Medulla oblongata (tissue), 1 donor: ENCODE measurements around the gene MYLIP.

Experiments used
- DNase-seq: peaks from one replicate; pipeline ENCODE4 v3.0.0-alpha.2; 2015; ENCODE audit errors: extremely low spot score

The MYLIP gene

DNA sequence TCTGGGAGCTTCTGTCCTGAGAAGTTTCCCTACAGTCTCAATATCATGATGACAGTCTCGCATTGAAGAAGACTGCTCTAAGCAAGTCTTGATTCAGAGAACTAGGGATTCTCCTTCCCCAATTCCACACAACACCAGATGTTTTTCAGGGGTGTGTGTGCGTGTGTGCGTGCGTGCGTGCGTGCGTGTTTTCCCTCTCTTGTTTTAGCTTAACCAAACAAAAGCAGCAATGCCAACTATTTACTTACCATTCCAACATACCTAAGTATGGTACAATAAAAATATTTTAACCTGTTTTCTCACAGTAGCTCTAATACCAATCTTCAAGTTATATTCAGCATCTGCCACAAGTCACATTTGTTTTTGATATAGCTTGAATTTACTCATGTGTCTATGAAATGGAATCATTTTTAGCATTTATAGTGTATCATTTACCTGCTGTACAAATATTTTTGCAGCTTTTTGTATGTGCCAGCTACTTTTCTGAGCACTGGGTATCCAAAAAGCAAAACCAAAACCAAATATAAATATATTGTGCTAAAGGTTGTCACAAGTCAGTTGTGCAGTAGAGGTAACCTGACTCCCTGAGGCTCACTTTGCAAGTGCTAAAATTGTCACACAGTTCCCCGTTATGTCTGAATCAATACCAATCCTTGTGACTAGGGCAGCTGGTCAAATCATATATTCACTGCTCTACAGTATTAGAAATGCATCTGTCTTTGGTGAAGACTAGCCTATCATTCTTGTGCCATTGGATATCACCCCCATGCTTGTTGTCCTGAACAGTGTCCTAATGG, 21.7 kb upstream of the MYLIP start:
- no peak for DNase-seq

DNA sequence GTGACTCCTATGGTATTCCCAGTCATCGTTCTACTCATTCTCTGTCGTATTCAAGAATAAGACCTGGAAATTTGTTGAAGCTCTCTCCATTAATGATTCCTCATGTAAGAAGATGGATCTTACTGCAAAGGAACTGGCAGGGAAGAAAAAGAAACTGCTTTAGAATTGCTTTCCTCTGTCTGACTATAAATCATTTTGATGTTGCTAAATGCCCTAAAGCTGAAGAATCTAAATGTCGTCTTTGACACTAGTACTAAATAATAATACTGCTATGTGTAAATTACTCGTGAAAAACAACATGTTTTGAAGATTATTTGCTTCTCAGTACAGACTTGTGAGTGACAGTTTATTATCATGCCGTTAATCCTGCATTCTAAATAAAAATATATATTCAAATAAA, 20.5 kb upstream of the MYLIP start:
- DNase-seq, result no peak

DNA sequence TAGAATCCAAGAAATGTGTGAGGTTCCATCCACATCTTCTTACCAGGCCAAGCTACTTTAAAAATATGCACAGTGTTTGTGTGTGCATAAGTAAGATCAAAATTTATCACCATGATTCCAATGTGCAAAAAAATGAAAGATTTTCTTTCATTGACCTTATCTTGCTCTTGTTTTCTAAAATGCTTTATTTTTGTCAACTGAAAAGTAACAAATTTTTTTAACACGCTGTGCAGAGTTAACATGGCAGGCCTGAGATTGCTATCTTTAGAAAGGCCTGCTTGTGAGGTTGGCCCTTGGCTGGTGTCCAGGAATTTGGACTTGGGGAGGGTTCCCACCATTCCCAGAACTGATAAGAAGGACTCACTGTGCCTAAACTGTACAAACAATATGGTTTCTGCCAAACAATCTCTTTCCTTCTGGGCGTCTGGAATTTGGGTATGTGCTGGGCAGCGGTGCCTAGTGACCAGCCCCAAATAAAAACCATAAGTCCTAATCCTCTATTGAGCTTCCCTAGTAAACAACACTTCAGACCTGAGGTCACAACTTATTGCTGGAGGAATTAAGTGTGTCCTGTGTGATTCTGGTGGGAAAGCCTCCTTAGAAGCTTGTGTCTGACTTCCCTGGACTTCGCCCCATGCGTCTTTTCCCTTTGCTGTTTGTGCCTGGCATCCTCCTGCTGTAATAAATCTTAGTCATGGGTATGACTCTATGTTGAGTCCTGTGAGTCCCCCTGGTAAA, 19.8 kb upstream of the MYLIP start:
- no peak for DNase-seq

DNA sequence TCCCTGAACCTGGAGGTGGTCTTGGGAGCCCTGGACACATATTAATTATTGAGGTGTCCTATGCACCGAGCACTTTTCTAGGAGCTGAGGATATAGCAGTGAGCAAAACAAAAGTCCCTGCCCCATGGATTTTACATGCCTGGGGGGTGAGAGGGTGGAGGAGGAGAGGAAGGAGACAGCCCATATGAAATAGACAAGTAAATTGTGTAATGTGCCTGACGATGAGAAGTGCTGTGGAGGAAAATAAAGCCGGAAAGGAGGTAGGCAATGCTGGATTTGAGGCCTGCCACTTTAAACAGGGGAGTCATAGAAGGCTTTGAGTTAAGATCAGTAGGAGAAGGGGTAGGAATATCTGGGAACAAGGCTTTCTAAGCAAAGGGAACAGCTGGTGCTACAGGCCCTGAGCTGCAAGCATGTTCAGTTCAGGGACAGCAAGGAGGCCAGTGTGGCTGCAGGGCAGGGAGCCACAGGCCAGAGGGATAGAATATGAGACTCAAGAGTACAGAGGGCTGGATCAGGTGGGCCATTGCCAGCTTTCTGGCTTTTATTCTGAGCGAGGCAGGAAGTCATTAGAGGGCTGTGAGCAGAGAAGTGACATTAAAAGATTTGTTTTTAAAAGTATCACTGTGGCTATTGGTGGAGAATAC, 19.1 kb upstream of the MYLIP start:
- no peak for DNase-seq

DNA sequence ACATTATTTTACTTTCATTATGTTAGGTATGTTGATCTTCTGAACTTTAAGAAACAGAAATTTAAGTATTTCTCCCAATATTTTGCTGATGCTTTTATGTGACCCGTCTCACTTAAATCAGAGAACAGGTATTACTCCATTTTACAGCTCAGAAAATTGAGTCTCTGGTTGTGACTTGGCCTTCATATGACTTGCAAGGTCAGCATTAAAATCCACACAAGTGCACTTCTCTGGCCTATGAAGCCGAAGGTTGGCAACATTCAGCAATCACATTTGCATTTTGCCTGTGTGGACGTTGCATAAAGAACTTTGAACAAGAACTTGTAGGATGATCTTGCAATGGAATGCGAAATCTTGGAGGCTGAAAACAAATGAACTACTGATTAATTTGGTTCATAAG, 10.1 kb upstream of the MYLIP start:
- DNase-seq, result no peak

DNA sequence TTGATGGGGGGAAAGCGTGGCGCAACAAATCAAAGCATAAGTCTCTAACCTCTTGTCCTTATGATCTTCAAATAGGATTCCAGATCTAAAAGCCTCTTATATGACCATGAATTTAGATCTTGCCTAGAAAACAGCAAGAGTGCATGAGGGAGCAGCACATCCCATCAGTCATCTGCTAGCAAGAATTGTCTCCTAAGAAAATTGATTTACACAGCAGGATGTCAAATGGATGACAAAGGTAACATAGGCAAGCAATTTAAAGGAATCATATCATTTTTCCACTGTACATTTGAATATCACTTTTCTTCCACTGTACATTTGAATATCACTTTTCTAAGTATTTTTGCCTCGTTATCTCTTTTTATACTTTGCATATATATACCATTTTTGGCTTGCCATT, 7.5 kb upstream of the MYLIP start:
- DNase-seq, result no peak

DNA sequence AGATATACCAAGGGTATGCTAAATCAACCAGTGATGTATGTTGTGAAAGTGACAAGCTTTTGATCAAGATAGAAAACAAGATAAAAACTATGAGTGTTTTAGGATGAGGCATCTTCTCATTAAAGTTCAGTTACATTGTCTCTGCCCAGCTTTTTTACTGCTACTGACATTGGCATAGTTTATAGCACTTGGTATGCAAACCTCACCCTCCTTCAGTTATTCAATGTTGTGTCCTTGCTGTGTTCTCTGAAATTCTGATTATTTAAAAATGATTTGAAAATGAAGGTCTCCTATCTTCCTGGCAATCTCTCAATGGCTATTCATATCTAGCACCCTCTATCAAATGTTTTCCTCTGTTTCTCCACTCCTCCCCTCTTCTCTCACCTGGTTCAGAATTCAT, 6.7 kb upstream of the MYLIP start:
- no peak for DNase-seq

DNA sequence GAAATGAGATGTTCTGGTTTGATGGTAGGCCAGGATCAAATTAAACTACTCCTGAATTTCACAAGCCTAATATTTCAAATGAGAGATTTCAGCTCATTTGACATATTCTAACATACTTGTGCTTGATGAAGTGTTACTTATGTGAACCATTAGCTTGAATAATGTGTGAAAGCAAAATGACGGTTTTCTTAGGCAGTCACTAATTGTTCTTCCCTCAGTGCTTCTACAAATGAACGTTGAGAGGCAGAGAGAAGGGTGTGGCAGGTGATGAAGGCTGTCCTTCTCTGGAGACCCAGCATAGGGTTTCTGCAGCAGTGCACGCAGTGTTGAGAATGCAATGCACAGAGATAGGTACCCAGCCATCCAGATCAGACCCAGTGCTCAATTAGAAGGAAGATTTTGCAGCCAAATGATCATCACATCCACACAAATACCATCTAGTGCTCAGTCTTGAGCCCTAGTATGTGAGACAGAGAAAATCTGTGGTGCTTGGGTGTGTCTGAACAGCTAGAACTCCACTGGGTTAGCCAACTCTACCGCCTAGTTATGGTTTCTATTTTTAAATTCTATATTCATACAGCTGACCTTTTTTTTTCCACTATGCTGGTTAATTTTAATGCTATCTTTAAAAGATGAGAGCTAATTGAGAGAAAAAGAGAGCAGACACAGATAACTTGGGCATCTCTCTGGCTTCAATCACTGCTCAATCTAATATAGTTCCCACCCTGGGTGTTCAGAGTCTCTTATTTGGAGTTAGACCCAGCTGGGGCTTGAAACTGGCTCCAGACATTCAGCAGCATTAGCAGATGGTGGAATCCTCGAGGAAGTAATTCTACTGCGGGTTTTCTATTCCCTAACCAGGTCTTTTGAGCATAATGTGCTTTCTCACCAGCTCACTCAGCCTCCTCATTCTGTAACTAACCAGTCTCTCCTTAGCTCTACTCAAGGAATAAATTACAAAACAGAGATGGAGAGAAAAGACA, 4.4 kb upstream of the MYLIP start:
- no peak for DNase-seq

DNA sequence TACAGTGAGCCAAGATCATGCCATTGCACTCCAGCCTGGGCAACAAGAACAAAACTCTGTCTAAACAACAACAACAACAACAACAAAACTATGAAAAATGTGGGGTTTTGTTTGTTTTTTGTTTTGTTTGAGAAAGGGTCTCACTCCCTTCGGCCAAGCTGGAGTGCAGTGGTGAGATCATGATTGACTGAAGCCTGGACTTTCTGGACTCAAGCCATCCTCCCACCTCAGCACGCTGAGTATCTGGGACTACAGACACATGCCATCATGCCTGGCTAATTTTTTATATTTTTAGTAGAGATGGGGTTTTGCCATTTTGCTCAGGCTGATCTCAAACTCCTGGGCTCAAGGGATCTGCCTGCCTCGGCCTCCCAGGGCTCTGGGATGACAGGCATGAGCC, 2.8 kb upstream of the MYLIP start:
- no peak for DNase-seq

DNA sequence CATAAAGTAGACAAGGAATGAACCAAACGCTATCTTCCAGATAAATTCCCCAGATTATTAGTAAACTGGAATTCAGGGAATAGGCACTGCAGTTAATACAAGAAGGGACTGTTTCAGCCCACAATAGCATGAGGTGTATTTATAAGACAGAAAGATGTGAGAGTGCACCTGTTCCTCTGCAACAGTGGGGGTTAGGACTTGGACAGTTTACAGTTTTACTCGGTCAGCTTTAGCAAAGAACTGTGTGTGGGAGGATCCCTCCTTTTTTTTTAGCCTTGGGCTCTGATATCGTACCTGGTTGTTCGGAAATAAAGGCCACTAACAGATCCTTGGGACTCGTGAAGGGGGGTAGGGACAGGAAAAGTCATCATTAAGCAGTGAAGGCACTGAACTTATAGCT, 2.0 kb upstream of the MYLIP start:
- no peak for DNase-seq

DNA sequence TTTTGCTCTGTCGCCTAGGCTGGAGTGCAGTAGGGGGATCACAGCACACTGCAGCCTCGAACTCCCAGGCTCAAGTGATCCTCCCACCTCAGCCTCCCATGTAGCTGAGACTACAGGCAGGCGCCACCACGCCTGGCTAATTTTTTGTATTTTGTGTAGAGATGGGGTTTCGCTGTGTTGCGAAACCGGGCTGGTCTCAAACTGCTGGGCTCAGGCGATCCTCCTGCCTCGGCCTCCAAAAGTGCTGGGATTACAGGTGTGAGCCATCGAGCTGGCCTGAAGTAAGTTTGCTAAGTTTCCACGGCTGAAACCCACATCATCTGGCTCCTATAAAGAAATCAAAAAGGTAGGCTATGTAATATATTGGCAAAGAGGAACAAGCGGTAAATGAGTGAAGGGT, 1.4 kb upstream of the MYLIP start:
- no peak for DNase-seq

DNA sequence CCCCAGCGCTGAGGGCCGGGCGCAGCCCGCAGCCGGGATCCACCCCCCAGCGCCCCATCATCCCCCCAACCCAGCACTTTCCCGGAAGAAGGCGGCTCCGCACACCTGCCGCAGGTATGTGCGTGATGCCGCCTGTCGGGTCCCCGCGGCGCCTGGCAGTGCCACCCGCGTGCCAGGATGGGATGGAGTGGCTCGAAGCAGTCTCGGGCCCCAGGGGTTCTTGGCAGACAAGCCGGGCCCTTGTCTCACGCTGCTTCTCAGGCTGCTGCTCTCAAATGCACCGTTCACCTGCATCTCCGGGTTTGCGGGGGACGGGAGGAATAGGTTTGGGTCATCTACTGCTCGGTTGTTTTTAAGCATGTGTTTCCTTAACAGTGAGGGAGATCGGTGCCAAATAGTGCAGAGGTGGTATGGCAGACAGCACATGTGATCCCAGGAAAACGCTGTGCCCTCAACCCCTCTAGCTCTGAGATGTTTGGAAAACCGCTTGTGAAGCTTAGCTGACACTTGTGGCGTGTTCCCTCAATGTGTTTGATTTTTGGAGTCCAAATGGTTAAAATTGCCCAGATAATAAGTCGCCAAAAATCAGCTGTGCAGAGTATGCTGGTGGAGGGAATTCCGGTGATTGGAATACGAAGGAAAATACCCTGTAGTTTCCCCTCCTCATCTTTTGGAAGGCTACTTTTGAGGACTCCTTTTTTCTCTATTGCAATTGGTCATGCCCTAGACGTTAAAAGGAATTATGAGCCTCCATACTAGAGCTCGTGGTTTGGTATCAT, 926 bp downstream of the MYLIP start:
- DNase-seq, result peak; percentile 62

DNA sequence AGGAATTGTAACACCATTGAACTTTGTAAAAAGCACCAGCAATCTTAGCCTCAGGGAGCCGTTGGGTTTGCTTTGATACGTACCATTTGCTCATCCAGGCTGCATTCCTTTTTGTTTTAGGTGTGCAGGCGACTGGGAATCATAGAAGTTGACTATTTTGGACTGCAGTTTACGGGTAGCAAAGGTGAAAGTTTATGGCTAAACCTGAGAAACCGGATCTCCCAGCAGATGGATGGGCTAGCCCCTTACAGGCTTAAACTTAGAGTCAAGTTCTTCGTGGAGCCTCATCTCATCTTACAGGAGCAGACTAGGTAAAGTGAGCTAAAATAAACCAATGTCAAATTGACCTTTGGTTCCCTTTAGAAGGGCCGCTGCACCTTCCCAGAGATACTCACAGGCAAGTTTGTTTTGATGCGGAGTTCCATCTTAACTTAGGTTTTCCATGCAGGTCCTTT, 1.6 kb downstream of the MYLIP start:
- DNase-seq, result no peak

DNA sequence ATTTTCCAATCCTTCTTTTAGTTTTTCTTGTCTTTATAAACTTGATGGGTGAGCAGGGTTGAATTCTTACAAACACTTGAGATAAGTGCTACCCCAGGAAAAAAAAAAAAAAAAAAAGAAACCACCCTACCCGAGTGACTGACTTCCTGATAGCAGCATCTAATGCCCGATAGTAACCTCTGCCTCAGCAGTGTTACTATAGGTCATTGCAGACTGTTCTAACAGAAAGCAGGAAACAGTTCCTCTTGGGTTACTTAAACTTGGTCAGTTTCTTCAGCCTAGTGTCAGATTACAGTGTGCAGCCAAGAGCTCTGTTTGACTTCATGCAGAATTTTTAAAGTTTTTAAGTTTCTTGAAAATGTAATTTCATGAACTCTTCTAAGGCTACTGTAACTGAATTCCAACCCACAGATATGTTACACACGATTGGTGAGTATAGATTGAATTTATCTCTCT, 2.1 kb downstream of the MYLIP start:
- peak; percentile 73 for DNase-seq

DNA sequence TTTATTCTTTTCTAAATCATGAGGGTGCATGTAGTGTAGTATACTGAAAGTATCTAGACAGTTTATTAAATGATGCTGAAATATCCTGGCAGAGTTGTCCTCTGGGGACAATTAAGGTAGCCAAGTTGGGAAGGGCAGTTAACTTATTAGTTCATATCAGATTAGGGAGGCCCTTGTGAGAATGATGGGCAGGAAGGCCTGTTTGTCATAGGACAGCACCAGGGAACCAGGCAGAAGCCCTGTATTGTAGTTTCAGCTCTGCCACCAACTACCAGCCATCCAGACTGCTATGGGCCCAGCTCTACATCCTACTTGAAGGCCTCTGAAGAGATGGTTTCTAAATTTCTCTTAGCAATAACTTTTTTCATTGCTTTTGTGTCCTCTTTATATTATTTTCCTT, 4.0 kb downstream of the MYLIP start:
- no peak for DNase-seq

DNA sequence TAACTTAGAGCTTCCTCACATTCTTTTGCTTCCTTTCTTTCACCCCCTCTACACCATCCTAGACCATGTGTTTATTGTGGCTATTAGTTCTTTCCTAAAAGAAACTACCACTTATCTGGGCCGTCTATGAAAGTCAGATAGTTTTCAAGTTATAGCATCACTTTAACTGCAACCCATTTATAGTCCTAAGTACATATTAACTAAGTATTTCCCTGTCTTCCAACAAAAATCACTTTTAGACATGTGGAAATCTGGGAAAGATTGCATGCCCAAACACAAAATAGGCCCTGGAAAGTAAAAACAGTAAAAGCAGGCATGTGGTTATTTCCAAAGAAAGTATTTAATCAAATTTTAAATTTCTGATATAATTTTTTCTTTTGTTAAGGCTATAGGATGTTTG, 5.5 kb downstream of the MYLIP start:
- no peak for DNase-seq

DNA sequence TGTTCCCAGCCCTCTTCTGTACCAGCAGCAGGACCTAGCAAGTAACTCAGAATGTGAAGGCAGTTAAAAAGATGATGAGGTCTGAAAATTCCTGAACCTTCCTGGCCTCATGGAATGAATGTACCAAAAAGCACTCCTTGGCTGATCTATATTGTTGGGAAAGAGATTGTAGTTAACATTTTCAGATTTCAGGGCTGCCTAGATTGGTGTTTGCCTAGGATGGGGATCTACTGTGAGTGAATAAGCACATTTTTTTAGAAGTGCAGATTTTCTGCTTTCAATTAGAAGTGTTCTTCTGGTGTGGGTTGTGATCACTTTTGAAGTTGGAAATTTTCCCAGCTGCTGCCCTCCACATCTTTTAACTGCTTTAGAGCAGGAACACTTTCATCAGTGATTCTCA, 6.2 kb downstream of the MYLIP start:
- no peak for DNase-seq

DNA sequence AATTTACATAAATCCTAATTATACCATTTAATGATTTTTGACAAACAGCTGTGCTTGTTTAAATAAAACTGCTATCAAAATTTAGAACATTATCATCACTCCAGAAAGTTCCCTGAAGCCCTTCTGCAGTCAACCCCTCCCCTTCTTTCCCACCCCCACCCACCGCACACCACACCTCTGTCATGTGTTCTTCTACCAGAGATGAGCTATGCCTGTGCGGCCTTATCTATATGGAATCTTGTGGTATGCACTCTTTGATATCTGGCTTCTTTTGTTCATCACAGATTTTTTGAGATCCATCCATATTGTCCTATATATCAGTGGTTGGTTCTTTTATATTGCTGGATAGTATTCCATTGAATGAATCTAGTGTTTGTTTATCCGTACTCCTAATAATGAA, 7.2 kb downstream of the MYLIP start:
- DNase-seq, result no peak

DNA sequence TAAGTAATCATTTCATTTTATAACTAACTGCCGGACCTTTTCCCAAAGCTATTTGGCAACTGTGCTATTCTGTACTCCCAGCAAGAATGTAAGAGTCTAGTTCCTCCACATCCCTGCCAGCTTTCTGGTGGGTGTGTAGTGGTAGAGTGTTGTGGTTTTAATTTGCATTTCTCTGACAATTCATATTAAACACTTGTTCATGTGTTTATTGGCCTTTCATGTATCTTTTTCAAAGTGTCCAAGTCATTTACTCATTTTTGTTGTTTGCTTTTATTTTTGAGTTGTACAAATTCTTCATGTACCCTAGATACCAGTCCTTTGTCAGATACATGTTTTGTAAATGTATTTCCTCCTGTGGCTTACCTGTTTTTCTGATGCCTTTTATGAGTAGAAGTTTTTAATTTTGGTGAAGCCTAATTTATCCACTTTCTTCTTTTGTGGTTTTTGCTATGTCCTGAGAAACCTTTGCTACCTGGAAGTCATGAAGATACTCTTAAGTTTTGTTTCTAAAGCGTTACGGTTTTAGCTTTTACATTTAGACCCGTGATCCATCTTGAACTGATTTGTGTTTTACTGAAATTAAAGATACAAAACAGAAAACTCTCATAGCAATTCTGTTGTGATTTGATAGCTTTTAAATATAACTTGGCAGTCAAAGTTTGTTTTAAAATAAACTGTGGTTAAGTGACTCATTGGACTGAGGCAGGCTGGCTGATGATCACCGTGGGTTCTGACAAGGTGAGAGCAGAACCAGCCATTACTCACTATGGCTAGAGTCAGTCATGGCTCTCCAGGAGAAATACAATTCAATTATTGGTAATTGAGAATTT, 8.0 kb downstream of the MYLIP start:
- DNase-seq, result no peak

DNA sequence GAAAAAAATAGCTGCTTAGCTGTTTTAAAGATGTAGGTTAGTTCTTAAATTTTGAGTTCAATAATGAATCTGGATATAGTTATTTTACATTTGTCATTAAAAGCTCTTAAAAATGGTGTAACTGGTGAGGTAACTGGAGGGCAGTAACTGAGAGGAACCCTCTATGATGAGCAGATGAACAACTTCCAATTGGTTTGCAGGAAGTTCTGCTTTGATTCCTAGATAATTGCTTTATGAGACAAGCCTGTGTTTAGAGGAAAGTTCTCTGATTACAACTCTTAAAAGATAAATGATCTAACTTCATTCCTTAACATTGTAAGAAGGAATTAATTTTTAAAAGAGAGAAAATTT, 8.5 kb downstream of the MYLIP start:
- DNase-seq, result no peak
